ENCODE data around the gene OOSP3. TPM values are rescaled to one million over a fixed set of nuclear protein-coding genes. Genes with fewer than 3 reads are reported as not detected.

The OOSP3 gene
- total and polyA plus RNA-seq, 2 donors (not counting 1 experiment from before 2014, with no cell fraction given), result not detected

DNA sequence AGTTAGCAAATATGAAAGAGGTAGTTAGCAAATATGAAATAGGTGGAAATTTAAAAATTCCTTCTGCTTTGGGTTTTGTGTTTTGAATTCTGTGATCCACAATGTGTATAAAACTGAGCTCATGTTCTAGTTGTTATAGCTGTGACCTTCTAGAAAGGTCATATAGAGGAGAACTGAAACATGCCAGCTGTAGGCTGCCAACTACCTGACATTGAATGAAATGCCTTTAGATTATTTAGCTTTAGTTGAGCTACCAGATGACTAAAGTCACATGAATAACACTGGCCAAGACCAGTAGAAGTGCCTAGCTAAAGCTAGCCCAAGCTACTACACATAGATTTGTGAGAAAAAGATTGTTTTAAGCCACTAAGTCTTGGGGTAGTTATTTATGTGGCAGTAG, 6.5 kb upstream of the OOSP3 start:
- POLR2A ChIA-PET, result no interaction called here
- no peak for ATAC-seq (ENCODE audit: low read depth)
- H4K20me1 ChIP-seq (ENCODE audit: control insufficient read depth, insufficient read depth, low read length, poor library complexity, severe bottlenecking), result no peaks in the 10 kb centered on the region

DNA sequence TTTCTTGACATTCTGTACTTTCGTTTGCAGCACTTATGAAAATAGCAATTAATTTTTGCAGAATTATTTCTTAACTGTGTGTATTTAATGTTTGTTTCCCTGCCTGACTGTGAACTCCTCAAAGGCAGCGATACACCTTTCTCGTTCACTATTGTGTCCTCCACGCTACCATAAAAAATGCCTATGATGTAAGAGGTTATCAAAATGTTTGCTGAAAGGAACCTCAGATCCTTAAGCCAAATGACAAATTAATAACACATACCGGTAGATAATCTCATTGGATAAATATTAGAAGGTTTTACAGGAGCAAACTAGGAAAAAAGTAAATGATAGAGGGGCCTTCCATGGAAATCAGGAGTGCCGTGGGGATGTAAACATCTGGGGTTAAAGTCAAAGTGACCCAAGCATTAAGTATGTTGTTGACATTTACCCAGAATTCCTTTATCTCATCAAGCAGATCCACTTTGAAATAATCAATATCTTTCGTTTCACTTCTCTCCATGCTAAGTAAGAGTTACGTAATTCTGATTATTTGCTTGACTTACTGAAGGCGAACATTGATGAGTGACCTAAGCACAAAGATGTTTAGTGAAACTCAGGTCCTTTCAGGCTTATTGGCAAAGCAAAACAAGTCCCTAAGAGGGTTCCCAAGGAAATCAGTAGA, 2.6 kb upstream of the OOSP3 start:
- Histone ChIP-seq H2AFZ (ENCODE audit: insufficient read depth, low read depth, low read length, poor library complexity, severe bottlenecking) (no peak overlapping the region), H3K27ac (ENCODE audit: low read length in 2 of 2) (no peak overlapping the region), H3K4me1 (ENCODE audit: control insufficient read depth in 2 of 2, insufficient read depth in 2 of 2, low read length in 2 of 2) (no peaks in the 10 kb centered on the region), H4K20me1 (ENCODE audit: control insufficient read depth, insufficient read depth, low read length, poor library complexity, severe bottlenecking) (no peaks in the 10 kb centered on the region), H3K79me2 (ENCODE audit: control insufficient read depth, insufficient read depth, low read length) (no peaks in the 10 kb centered on the region), H3K36me3 (replicated peaks in 1 of 2; ENCODE audit: control extremely low read depth in 1 of 2, control insufficient read depth in 1 of 2, extremely low read depth in 1 of 2, insufficient read depth in 2 of 2, low read length in 1 of 2) (no peaks in the 10 kb centered on the region), H3K4me3 (ENCODE audit: control extremely low read depth in 1 of 5, extremely low read depth in 1 of 5, insufficient read depth in 1 of 5, low read depth in 2 of 5, low read length in 4 of 5) (no peak overlapping the region), H3K27me3 (replicated peaks in 1 of 4; ENCODE audit: control extremely low read depth in 1 of 4, control insufficient read depth in 3 of 4, insufficient read depth in 4 of 4, low read length in 3 of 4) (no peaks in the 10 kb centered on the region), H3K4me2 (replicated peaks; ENCODE audit: low read depth, low read length, poor library complexity, severe bottlenecking) (no peak overlapping the region), H3K9ac (ENCODE audit: low read length) (no peak overlapping the region), H3K9me3 (ENCODE audit: control extremely low read depth in 1 of 3, control insufficient read depth in 2 of 3, insufficient read depth in 1 of 3, low read length in 2 of 3) (no peaks in the 10 kb centered on the region)
- intact Hi-C loops (cut with micrococcal nuclease), result no loop called here
- Mint-ChIP-seq H3K9me3 (ENCODE audit: insufficient read depth) (peaks cover 2% of the 10 kb centered on the region), H3K27ac (no peak overlapping the region), H3K27me3 (peaks cover 21% of the 10 kb centered on the region), H3K4me3 (no peak overlapping the region), H3K4me1 (no peaks in the 10 kb centered on the region)
- DNase-seq, result no peak
- ATAC-seq (ENCODE audit: low read depth), result no peak
- WGBS (ENCODE audit: insufficient coverage), result 100% methylated on average over 3 of the region's 9 CpGs
- TF ChIP-seq, protein P1, sequence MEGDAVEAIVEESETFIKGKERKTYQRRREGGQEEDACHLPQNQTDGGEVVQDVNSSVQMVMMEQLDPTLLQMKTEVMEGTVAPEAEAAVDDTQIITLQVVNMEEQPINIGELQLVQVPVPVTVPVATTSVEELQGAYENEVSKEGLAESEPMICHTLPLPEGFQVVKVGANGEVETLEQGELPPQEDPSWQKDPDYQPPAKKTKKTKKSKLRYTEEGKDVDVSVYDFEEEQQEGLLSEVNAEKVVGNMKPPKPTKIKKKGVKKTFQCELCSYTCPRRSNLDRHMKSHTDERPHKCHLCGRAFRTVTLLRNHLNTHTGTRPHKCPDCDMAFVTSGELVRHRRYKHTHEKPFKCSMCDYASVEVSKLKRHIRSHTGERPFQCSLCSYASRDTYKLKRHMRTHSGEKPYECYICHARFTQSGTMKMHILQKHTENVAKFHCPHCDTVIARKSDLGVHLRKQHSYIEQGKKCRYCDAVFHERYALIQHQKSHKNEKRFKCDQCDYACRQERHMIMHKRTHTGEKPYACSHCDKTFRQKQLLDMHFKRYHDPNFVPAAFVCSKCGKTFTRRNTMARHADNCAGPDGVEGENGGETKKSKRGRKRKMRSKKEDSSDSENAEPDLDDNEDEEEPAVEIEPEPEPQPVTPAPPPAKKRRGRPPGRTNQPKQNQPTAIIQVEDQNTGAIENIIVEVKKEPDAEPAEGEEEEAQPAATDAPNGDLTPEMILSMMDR (IDR thresholded peaks at IDR 0.05), result no peak
- no peak for TF ChIP-seq EZH2 (IDR thresholded peaks at IDR 0.05; ENCODE audit: borderline replicate concordance, insufficient read depth, low read depth, low read length, poor library complexity, severe bottlenecking)
- ChIA-PET CTCF (no interaction called here), POLR2A (no interaction called here)

More for the DNA sequence above, 6.5 kb upstream of the OOSP3 start:
- Mint-ChIP-seq H3K4me1 (no peaks in the 10 kb centered on the region), H3K9me3 (ENCODE audit: insufficient read depth) (peaks cover 9% of the 10 kb centered on the region), H3K27ac (no peak overlapping the region), H3K4me3 (no peak overlapping the region), H3K27me3 (peaks cover 23% of the 10 kb centered on the region)
- Histone ChIP-seq H3K9ac (ENCODE audit: low read length) (no peak overlapping the region), H3K36me3 (replicated peaks in 1 of 2; ENCODE audit: control extremely low read depth in 1 of 2, control insufficient read depth in 1 of 2, extremely low read depth in 1 of 2, insufficient read depth in 2 of 2, low read length in 1 of 2) (no peaks in the 10 kb centered on the region), H3K4me3 (ENCODE audit: control extremely low read depth in 1 of 5, extremely low read depth in 1 of 5, insufficient read depth in 1 of 5, low read depth in 2 of 5, low read length in 4 of 5) (no peak overlapping the region), H3K79me2 (ENCODE audit: control insufficient read depth, insufficient read depth, low read length) (no peaks in the 10 kb centered on the region), H3K4me1 (ENCODE audit: control insufficient read depth in 2 of 2, insufficient read depth in 2 of 2, low read length in 2 of 2) (no peaks in the 10 kb centered on the region), H3K27ac (ENCODE audit: low read length in 2 of 2) (no peak overlapping the region), H3K27me3 (replicated peaks in 1 of 4; ENCODE audit: control extremely low read depth in 1 of 4, control insufficient read depth in 3 of 4, insufficient read depth in 4 of 4, low read length in 3 of 4) (no peaks in the 10 kb centered on the region), H3K9me3 (ENCODE audit: control extremely low read depth in 1 of 3, control insufficient read depth in 2 of 3, insufficient read depth in 1 of 3, low read length in 2 of 3) (peaks cover 0 to 2% (median 0%) of the 10 kb centered on the region in 3 donors), H3K4me2 (replicated peaks; ENCODE audit: low read depth, low read length, poor library complexity, severe bottlenecking) (no peak overlapping the region), H2AFZ (ENCODE audit: insufficient read depth, low read depth, low read length, poor library complexity, severe bottlenecking) (no peak overlapping the region)
- CTCF ChIA-PET, result interaction anchor here (0.6 kb wide), 1 partner anchor 38 kb away, joined by 3 read pairs; no protein-coding TSS in a partner anchor
- TF ChIP-seq, protein P1 (IDR thresholded peaks at IDR 0.05), result no peak
- no peak for TF ChIP-seq EZH2 (IDR thresholded peaks at IDR 0.05; ENCODE audit: borderline replicate concordance, insufficient read depth, low read depth, low read length, poor library complexity, severe bottlenecking)
- intact Hi-C loops (cut with micrococcal nuclease), result no loop called here
- no peak for DNase-seq

All from B cell (primary cell).